ENCODE data around the gene PLD3. TPM values are rescaled to one million over a fixed set of nuclear protein-coding genes. Genes with fewer than 3 reads are reported as not detected.

Gene PLD3
- total RNA-seq, 2 donors from 2014 or later, result 177 to 240 TPM

DNA sequence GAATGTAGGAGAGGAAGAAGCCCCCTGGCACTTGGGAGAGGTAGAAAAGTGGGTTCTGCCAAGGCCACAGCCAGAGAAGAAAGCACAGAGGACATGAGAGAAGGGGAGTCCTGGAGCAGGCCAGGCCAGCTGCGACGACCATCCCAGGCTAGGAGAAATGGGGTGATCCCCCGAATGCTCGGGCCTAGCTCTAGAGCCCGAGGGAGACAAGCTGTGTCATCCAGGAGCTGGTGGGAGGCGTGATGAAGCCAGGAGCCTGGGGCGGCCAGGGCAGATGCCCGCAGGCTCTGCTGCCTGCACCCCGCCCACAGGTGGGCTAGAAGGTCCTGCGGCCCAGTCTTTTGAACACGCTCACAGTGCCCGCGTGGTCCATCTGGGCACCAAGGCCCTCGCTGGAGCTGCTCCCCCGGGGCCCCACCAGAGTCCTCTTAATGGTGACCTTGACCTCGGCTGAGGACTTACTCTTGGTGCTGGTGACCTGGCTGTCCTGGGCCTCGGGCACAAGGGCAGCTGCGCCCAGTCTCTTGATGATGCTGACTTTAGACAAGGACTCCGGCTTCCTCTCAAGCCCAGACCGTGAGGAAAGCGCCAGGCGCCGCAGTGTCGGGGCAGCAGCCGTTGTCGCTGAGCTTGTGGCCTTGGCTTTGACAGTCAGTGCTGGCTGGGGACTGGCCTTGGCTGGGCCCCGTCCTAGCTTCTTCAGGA, 26.8 kb upstream of the PLD3 start:
- Mint-ChIP-seq H3K36me3 (ENCODE audit: low read depth) (peaks cover 53% of the 10 kb centered on the region), H3K27ac (no peak overlapping the region)

DNA sequence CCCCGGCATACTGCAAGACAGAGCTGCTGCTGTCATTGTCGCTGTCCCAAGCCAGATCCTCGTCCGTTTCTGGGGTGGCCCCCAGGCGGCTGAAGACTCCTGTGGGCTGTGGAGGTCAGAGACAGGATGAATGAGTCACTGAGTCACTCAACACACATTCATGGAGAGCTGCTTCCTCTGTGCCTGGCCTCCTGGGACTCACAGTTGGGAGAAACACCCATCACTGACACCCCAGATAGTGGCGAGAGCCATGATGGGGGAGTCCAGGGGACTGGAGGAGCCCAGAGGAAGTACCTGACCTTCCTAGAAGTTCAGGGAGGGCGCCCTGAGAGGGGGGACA, 26.3 kb upstream of the PLD3 start:
- WGBS, 2 experiments (ENCODE audit: insufficient coverage in 1 of 2, insufficient read length in 1 of 2), result 95 to 98% methylated on average over 6 to 7 of the region's 7 CpGs

More for the DNA sequence above, 26.8 kb upstream of the PLD3 start:
- Mint-ChIP-seq H3K9me3 (no peaks in the 10 kb centered on the region), H3K4me1 (no peaks in the 10 kb centered on the region), H3K4me3 (no peak overlapping the region), H3K27me3 (ENCODE audit: insufficient read depth) (no peaks in the 10 kb centered on the region)
- 94 to 95% methylated on average over 20 to 27 of the region's 27 CpGs for WGBS, 2 experiments (ENCODE audit: insufficient coverage in 1 of 2, insufficient read length in 1 of 2)
- Histone ChIP-seq H3K27ac (ENCODE audit: low read depth, low read length) (no peak overlapping the region), H3K36me3 (ENCODE audit: control insufficient read depth, insufficient read depth, low read length) (peaks cover 42% of the 10 kb centered on the region), H3K9me3 (ENCODE audit: control insufficient read depth, low read length) (no peaks in the 10 kb centered on the region), H3K4me1 (ENCODE audit: control insufficient read depth, insufficient read depth, low read length) (no peaks in the 10 kb centered on the region), H3K4me3 (ENCODE audit: low read length) (no peak overlapping the region), H3K9ac (ENCODE audit: extremely low read depth, low read length, poor library complexity, severe bottlenecking) (no peak overlapping the region), H3K27me3 (ENCODE audit: control insufficient read depth, insufficient read depth, low read length, poor library complexity, severe bottlenecking) (no peaks in the 10 kb centered on the region)
- TF ChIP-seq, protein P1, sequence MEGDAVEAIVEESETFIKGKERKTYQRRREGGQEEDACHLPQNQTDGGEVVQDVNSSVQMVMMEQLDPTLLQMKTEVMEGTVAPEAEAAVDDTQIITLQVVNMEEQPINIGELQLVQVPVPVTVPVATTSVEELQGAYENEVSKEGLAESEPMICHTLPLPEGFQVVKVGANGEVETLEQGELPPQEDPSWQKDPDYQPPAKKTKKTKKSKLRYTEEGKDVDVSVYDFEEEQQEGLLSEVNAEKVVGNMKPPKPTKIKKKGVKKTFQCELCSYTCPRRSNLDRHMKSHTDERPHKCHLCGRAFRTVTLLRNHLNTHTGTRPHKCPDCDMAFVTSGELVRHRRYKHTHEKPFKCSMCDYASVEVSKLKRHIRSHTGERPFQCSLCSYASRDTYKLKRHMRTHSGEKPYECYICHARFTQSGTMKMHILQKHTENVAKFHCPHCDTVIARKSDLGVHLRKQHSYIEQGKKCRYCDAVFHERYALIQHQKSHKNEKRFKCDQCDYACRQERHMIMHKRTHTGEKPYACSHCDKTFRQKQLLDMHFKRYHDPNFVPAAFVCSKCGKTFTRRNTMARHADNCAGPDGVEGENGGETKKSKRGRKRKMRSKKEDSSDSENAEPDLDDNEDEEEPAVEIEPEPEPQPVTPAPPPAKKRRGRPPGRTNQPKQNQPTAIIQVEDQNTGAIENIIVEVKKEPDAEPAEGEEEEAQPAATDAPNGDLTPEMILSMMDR (conservative IDR thresholded peaks at IDR 0.05), result no peak
- DNase-seq, result no peak

GRCh38 chr19:40322951-40323615, 25.4 kb upstream of the PLD3 start:
- peaks cover 60% of the 10 kb centered on the region for H3K36me3 Mint-ChIP-seq (ENCODE audit: low read depth)

More for the DNA sequence above, 26.3 kb upstream of the PLD3 start:
- H3K4me1 ChIP-seq (ENCODE audit: control insufficient read depth, insufficient read depth, low read length), result no peaks in the 10 kb centered on the region
- Mint-ChIP-seq H3K4me3 (no peak overlapping the region), H3K36me3 (ENCODE audit: low read depth) (peaks cover 52% of the 10 kb centered on the region), H3K4me1 (no peaks in the 10 kb centered on the region), H3K27me3 (ENCODE audit: insufficient read depth) (no peaks in the 10 kb centered on the region), H3K9me3 (no peaks in the 10 kb centered on the region), H3K27ac (no peak overlapping the region)
- no peaks in the 10 kb centered on the region for H3K27me3 ChIP-seq (ENCODE audit: control insufficient read depth, insufficient read depth, low read length, poor library complexity, severe bottlenecking)
- H3K4me3 ChIP-seq (ENCODE audit: low read length), result no peak overlapping the region
- H3K36me3 ChIP-seq (ENCODE audit: control insufficient read depth, insufficient read depth, low read length), result peaks cover 39% of the 10 kb centered on the region
- H3K27ac ChIP-seq (ENCODE audit: low read depth, low read length), result no peak overlapping the region
- H3K9ac ChIP-seq (ENCODE audit: extremely low read depth, low read length, poor library complexity, severe bottlenecking), result no peak overlapping the region
- no peaks in the 10 kb centered on the region for H3K9me3 ChIP-seq (ENCODE audit: control insufficient read depth, low read length)
- DNase-seq, result no peak
- TF ChIP-seq, protein P1 (conservative IDR thresholded peaks at IDR 0.05), result no peak

More at GRCh38 chr19:40322951-40323615, 25.4 kb upstream of the PLD3 start:
- DNase-seq, result no peak
- H3K4me1 ChIP-seq (ENCODE audit: control insufficient read depth, insufficient read depth, low read length), result no peaks in the 10 kb centered on the region
- H3K27ac ChIP-seq (ENCODE audit: low read depth, low read length), result no peak overlapping the region
- no peaks in the 10 kb centered on the region for H3K27me3 ChIP-seq (ENCODE audit: control insufficient read depth, insufficient read depth, low read length, poor library complexity, severe bottlenecking)
- no peak overlapping the region for H3K4me3 Mint-ChIP-seq
- H3K27me3 Mint-ChIP-seq (ENCODE audit: insufficient read depth), result no peaks in the 10 kb centered on the region
- no peak overlapping the region for H3K9ac ChIP-seq (ENCODE audit: extremely low read depth, low read length, poor library complexity, severe bottlenecking)
- H3K9me3 ChIP-seq (ENCODE audit: control insufficient read depth, low read length), result no peaks in the 10 kb centered on the region
- H3K4me3 ChIP-seq (ENCODE audit: low read length), result no peak overlapping the region
- 93 to 97% methylated on average over 10 to 15 of the region's 15 CpGs for WGBS, 2 experiments (ENCODE audit: insufficient coverage in 1 of 2, insufficient read length in 1 of 2)
- no peak overlapping the region for H3K27ac Mint-ChIP-seq
- TF ChIP-seq, protein P1 (conservative IDR thresholded peaks at IDR 0.05), result no peak
- H3K9me3 Mint-ChIP-seq, result no peaks in the 10 kb centered on the region
- peaks cover 47% of the 10 kb centered on the region for H3K36me3 ChIP-seq (ENCODE audit: control insufficient read depth, insufficient read depth, low read length)
- H3K4me1 Mint-ChIP-seq, result no peaks in the 10 kb centered on the region
